K562 treated with DMSO at 1 percent for 12 hours (cell line): ENCODE results near the gene NR0B2. TPM values are rescaled to one million over a fixed set of nuclear protein-coding genes. Genes with fewer than 3 reads are reported as not detected.

Experiments used
- total RNA-seq: library from RNA; unstranded; fragments of 300-600 nt; gene quantifications from 2 replicates; pipeline ENCODE4 v1.2.3, GENCODE V29; 2022; ENCODE audit not compliant: insufficient read depth

NR0B2 gene
- total RNA-seq, result not detected in 2 replicates

GRCh38 chr1:26913754-26914619, at the start of gene NR0B2:
Gene NR0B2 (minus strand): TSS chr1:26913975. CDS start chr1:26913940, 35 bp downstream.

GRCh38 chr1:26959722-26960624, 46.2 kb upstream of the NR0B2 start, which contains the start of gene KDF1:
Gene KDF1 (minus strand): TSS chr1:26960468. CDS start chr1:26952380, 8,088 bp downstream.

GRCh38 chr1:26921540-26922430, 8.0 kb upstream of the NR0B2 start, which contains the start of gene NUDC:
Gene NUDC (plus strand): TSS chr1:26921743. CDS start chr1:26921849, 106 bp downstream.

DNA sequence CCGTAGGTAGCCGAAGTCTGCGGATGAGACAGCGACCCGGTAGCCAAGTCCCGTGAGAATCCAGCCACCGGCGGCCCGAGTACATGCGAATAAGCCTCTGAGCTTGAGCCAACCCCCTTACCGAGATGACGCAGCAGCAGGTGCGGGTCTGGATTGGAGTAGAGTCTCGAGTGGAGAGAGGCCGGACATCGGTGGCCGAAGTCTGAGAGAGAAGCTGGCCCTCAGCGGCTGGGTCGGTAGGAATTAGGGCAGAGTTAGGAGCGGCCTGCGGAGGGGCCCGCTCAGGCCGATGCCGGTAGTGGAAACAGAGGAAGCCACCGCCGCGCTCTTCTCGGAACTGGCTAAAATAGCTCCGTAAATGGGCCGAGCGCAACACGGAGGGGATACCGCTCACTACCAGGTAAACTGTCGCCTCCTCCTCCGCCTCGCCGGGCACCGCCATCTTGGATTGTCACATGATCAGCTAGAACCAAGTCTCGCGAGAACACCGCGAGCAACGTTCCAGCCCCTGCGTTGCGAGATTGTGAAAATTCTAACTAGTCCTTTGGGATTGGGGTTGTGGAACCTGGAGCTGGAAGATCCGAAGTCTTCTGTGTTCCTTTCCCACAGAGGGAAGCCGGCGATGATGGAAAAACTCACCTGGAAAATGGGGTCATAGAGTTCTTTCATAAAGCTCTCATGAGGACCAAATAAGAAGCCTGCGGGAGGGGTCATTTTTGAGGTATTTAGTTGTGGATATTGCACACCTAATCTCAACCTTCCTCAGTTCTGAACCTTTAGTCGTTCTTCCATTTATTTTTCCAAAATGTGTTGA, 13.6 kb downstream of the NR0B2 start, which contains the start of gene GPATCH3:
Gene GPATCH3, minus strand, starts transcription at position 467 of the 814 bp plus-strand sequence. Its CDS starts 25 bp downstream, at position 442.

DNA sequence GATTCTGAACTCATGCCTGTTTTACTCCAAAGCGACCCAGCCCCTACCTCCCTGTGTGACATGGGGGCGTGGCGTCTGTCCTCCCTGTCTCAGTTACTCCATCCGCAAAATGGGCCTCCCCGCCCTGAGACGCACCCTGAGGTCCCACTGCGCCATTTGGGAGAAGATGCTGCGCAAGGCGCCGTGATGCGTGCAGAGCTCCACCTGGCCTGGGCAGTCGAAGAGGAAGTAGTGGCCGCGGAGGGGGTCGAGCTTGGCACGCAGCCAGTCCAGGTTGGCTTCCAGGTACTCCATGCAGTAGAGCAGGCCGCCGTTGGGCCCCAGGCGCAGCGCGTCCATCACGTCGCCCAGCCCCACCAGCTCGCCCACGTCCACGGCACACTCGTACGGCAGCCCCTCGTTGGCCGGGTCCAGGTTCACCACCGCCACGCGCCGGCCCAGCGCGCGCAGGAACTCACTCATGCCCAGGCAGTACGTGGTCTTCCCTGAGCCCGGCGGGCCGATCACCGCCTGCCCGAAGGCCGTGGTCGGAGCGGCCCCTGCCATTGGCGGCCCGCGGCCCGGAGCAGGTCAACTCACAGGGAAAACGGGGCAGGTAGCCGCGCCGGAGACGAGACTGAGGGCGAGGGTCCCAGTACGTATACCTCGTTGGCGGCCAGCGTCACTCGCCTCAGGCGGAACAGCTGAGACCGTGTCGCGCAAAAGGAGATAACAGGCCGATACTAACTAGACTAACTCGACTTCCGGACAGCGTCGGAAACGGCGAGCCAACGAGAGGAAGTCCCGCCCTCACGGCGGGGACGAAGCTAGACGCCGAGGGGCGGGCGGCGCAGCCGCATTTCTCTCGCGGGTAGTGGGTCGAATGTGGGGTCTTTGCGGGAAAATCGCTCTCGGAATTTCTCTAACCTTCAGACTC, 24.0 kb downstream of the NR0B2 start, which contains the start of gene GPN2:
Gene GPN2, minus strand, starts transcription at position 733 of the 916 bp plus-strand sequence. Its CDS starts 187 bp downstream, at position 546.

DNA sequence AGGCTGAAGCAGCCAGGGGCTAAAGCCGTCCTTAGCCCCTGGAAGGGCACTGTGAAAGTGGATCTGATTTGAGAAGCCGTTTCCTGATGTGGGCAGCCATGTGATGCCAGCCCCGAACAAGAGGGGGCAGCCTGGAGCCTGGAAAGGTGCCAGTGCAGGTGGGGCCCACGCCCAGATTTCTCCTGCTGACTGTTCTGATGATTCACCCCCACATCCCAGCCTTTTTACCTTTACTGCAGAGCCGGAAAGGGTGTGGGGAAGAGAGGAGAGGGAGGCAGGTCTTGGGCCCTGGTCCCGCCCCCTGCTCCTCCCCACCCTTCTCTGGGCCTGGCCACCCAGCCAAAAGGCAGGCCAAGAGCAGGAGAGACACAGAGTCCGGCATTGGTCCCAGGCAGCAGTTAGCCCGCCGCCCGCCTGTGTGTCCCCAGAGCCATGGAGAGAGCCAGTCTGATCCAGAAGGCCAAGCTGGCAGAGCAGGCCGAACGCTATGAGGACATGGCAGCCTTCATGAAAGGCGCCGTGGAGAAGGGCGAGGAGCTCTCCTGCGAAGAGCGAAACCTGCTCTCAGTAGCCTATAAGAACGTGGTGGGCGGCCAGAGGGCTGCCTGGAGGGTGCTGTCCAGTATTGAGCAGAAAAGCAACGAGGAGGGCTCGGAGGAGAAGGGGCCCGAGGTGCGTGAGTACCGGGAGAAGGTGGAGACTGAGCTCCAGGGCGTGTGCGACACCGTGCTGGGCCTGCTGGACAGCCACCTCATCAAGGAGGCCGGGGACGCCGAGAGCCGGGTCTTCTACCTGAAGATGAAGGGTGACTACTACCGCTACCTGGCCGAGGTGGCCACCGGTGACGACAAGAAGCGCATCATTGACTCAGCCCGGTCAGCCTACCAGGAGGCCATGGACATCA, 50.7 kb downstream of the NR0B2 start, which contains the start of gene SFN:
Gene SFN, plus strand, starts transcription at position 369 of the 904 bp plus-strand sequence. Its CDS starts 64 bp downstream, at position 433.

Other genes starting within 250 kb of the NR0B2 start
- 17.2 and 64.1 TPM in 2 replicates for gene ARID1A, start 218.0 kb downstream of the NR0B2 start, total RNA-seq
- gene PIGV, start 126.0 kb downstream of the NR0B2 start, total RNA-seq, result 9.1 and 13.2 TPM in 2 replicates
- 13.7 and 29.7 TPM in 2 replicates for gene ZDHHC18, start 87.3 kb downstream of the NR0B2 start, total RNA-seq
- gene SFN, start 50.8 kb downstream of the NR0B2 start, total RNA-seq, result 4.8 and 5.2 TPM in 2 replicates
- 24.5 and 25.1 TPM in 2 replicates for gene GPN2, start 23.7 kb downstream of the NR0B2 start, total RNA-seq
- 19.8 and 23.2 TPM in 2 replicates for gene GPATCH3, start 13.5 kb downstream of the NR0B2 start, total RNA-seq
- gene NUDC, start 7.8 kb upstream of the NR0B2 start, total RNA-seq, result 119 and 122 TPM in 2 replicates
- gene KDF1, start 46.5 kb upstream of the NR0B2 start, total RNA-seq, result 3.4 and 3.9 TPM in 2 replicates
- gene TRNP1, start 79.7 kb upstream of the NR0B2 start, total RNA-seq, result not detected in 2 replicates
- gene TENT5B, start 98.9 kb upstream of the NR0B2 start, total RNA-seq, result 2.2 and 3.6 TPM in 2 replicates
- 9.9 and 20.9 TPM in 2 replicates for gene SLC9A1, start 241.2 kb upstream of the NR0B2 start, total RNA-seq